Fibroblast of lung (primary cell): Measurements from ENCODE around the gene BCO1. TPM values are rescaled to one million over a fixed set of nuclear protein-coding genes. Genes with fewer than 3 reads are reported as not detected.

Source experiments
- DNase-seq, 2 donors: peaks; one replicate each; pipeline versions ENCODE4 v3.0.0 to v3.0.0-alpha.2; 2010; ENCODE audit warnings: low read depth in 2 of 2
- H2AFZ ChIP-seq: 2 replicates; pipeline ENCODE4 v1.5.1; 2012; ENCODE audit warnings: low read length, control low read depth, inconsistent platforms
- H3K27ac ChIP-seq: 2 replicates; pipeline ENCODE4 v1.5.1; 2011; ENCODE audit warnings: low read length, control low read depth; ENCODE audit not compliant: insufficient read depth
- H3K27me3 ChIP-seq: 2 replicates; pipeline ENCODE4 v1.5.1; 2011; ENCODE audit warnings: mild to moderate bottlenecking, low read length; ENCODE audit not compliant: control insufficient read depth, insufficient read depth
- H3K36me3 ChIP-seq: 2 replicates; pipeline ENCODE4 v1.5.1; 2011; ENCODE audit warnings: low read length; ENCODE audit not compliant: control insufficient read depth, insufficient read depth
- H3K4me1 ChIP-seq: 2 replicates; pipeline ENCODE4 v1.5.1; 2011; ENCODE audit warnings: low read length; ENCODE audit not compliant: control insufficient read depth, insufficient read depth; ENCODE audit errors: extremely low read depth
- H3K4me2 ChIP-seq: 2 replicates; pipeline ENCODE4 v1.5.1; 2011; ENCODE audit warnings: low read length, control low read depth; ENCODE audit not compliant: insufficient read depth; ENCODE audit errors: extremely low read depth
- H3K4me3 ChIP-seq, 4 experiments: fragments of 200-600 bp in 1 of 4; sonication (generic) in 1 of 4; replicated peaks in 1 of 4; 2 replicates each; pipeline ENCODE4 v1.5.1; 2011 to 2016; ENCODE audit warnings: low read length in 4 of 4, low read depth in 3 of 4, mild to moderate bottlenecking in 3 of 4, control low read depth in 2 of 4, inconsistent platforms in 1 of 4, mixed read lengths in 1 of 4; ENCODE audit not compliant: insufficient read depth in 1 of 4; ENCODE audit errors: control extremely low read depth in 1 of 4
- H3K79me2 ChIP-seq: 2 replicates; pipeline ENCODE4 v1.5.1; 2012; ENCODE audit warnings: mild to moderate bottlenecking, low read length, inconsistent platforms; ENCODE audit not compliant: control insufficient read depth, insufficient read depth
- H3K9ac ChIP-seq: 2 replicates; pipeline ENCODE4 v1.5.1; 2011; ENCODE audit warnings: mild to moderate bottlenecking, low read length, control low read depth; ENCODE audit not compliant: insufficient read depth
- H3K9me3 ChIP-seq: 2 replicates; pipeline ENCODE4 v1.5.1; 2012; ENCODE audit warnings: low read depth, low read length; ENCODE audit not compliant: control insufficient read depth, insufficient read depth
- H4K20me1 ChIP-seq: 2 replicates; pipeline ENCODE4 v1.5.1; 2011; ENCODE audit warnings: low read length; ENCODE audit not compliant: control insufficient read depth, insufficient read depth; ENCODE audit errors: extremely low read depth
- CTCF ChIP-seq, 2 donors: IDR thresholded peaks in 1 of 2; conservative IDR thresholded peaks in 1 of 2; 1 replicate in 1 of 2; 2 replicates in 1 of 2; pipeline ENCODE4 v1.5.1; 2011 to 2012; ENCODE audit warnings: low read length in 2 of 2, control low read depth in 1 of 2, inconsistent platforms in 1 of 2, low read depth in 1 of 2, mild to moderate bottlenecking in 1 of 2
- EZH2 ChIP-seq: IDR thresholded peaks from 2 replicates; pipeline ENCODE4 v1.5.1; 2012; ENCODE audit warnings: low read length, control low read depth, mild to moderate bottlenecking; ENCODE audit errors: missing control alignments
- polyA plus RNA-seq, 2 donors: library from polyadenylated mRNA; depleted of rRNA in 1 of 2; stranded (reverse) in 1 of 2; unstranded in 1 of 2; fragments of >200 nt; gene quantifications; 2 replicates each; pipeline ENCODE4 v1.2.1, GENCODE V29; 2011 to 2012; ENCODE audit warnings: missing spikeins in 1 of 2
- total RNA-seq: library from RNA; depleted of rRNA; stranded (reverse); fragments of >200 nt; gene quantifications from 2 replicates; pipeline ENCODE4 v1.2.1, GENCODE V29; 2014

BCO1 gene
- total and polyA plus RNA-seq, 2 donors (not counting 1 experiment from before 2014, with no cell fraction given): under 0.01 to 0.05 TPM

GRCh38 chr16:81241706-81242105 lies 3.2 kb downstream of the BCO1 start:
- TF ChIP-seq CTCF (conservative IDR thresholded peaks at IDR 0.05 in 1 of 2, IDR thresholded peaks at IDR 0.05 in 1 of 2; ENCODE audit: low read depth in 1 of 2, low read length in 2 of 2): no peak
- no peak for TF ChIP-seq EZH2
- H2AFZ ChIP-seq: no peak overlapping the region
- no peaks in the 10 kb centered on the region for H3K36me3 ChIP-seq
- DNase-seq: no peak
- no peak overlapping the region for H3K27ac ChIP-seq
- no peaks in the 10 kb centered on the region for H3K79me2 ChIP-seq
- H4K20me1 ChIP-seq: no peaks in the 10 kb centered on the region
- no peaks in the 10 kb centered on the region for H3K4me1 ChIP-seq
- no peaks in the 10 kb centered on the region for H3K9me3 ChIP-seq
- no peak overlapping the region for H3K9ac ChIP-seq
- no peak overlapping the region for H3K4me3 ChIP-seq
- no peaks in the 10 kb centered on the region for H3K27me3 ChIP-seq
- no peak overlapping the region for H3K4me2 ChIP-seq

- Histone ChIP-seq H3K4me2 (no peak overlapping the region), H3K9ac (no peak overlapping the region), H3K27ac (no peak overlapping the region), H2AFZ (no peak overlapping the region), H3K9me3 (no peaks in the 10 kb centered on the region), H3K36me3 (no peaks in the 10 kb centered on the region), H3K79me2 (no peaks in the 10 kb centered on the region), H3K4me1 (no peaks in the 10 kb centered on the region), H3K4me3 (no peak overlapping the region), H4K20me1 (no peaks in the 10 kb centered on the region), H3K27me3 (no peaks in the 10 kb centered on the region)
- no peak for DNase-seq
- no peak for TF ChIP-seq CTCF (conservative IDR thresholded peaks at IDR 0.05 in 1 of 2, IDR thresholded peaks at IDR 0.05 in 1 of 2; ENCODE audit: low read depth in 1 of 2, low read length in 2 of 2)
- no peak for TF ChIP-seq EZH2
Observed at GRCh38 chr16:81242977-81243618, 4.6 kb downstream of the BCO1 start.

- no peak overlapping the region for H3K4me3 ChIP-seq
- H3K79me2 ChIP-seq: no peaks in the 10 kb centered on the region
- H3K9ac ChIP-seq: no peak overlapping the region
- H3K27ac ChIP-seq: no peak overlapping the region
- H3K4me2 ChIP-seq: no peak overlapping the region
- H3K36me3 ChIP-seq: no peaks in the 10 kb centered on the region
- no peak overlapping the region for H2AFZ ChIP-seq
- no peaks in the 10 kb centered on the region for H3K27me3 ChIP-seq
- no peak for TF ChIP-seq CTCF (conservative IDR thresholded peaks at IDR 0.05 in 1 of 2, IDR thresholded peaks at IDR 0.05 in 1 of 2; ENCODE audit: low read depth in 1 of 2, low read length in 2 of 2)
- no peak for TF ChIP-seq EZH2
- no peaks in the 10 kb centered on the region for H3K9me3 ChIP-seq
- H3K4me1 ChIP-seq: no peaks in the 10 kb centered on the region
- H4K20me1 ChIP-seq: no peaks in the 10 kb centered on the region
- no peak for DNase-seq
Observed at GRCh38 chr16:81243942-81244341, 5.5 kb downstream of the BCO1 start.
